Activated naive CD8-positive, alpha-beta T cell treated with anti-CD3 and anti-CD28 coated beads, Interleukin-2, amount 50 U/mL, for 24 hours (primary cell): ENCODE data around the gene VPS8.

ENCODE experiments used
- ATAC-seq: fragments of 150-1000 bp; cut with Tn5 transposase; one replicate; pipeline ENCODE4 v1.10.0; 2021
- DNase-seq: peaks from one replicate; pipeline ENCODE4 v3.0.0; 2021
- H3K27ac Mint-ChIP-seq: one replicate; pipeline ENCODE4 v1.8.0; 2021; ENCODE audit warnings: mild to moderate bottlenecking, mixed read lengths
- H3K27me3 Mint-ChIP-seq: one replicate; pipeline ENCODE4 v1.8.0; 2021; ENCODE audit warnings: mixed read lengths
- H3K36me3 Mint-ChIP-seq: one replicate; pipeline ENCODE4 v1.8.0; 2021; ENCODE audit warnings: low read depth, mixed read lengths
- H3K4me1 Mint-ChIP-seq: one replicate; pipeline ENCODE4 v1.8.0; 2021; ENCODE audit warnings: mixed read lengths
- H3K4me3 Mint-ChIP-seq: one replicate; pipeline ENCODE4 v1.8.0; 2021; ENCODE audit warnings: mild to moderate bottlenecking, moderate library complexity, mixed read lengths
- H3K9me3 Mint-ChIP-seq: one replicate; pipeline ENCODE4 v1.8.0; 2021; ENCODE audit warnings: mixed read lengths

VPS8 gene

GRCh38 chr3:185062191-185062590, 250.2 kb downstream of the VPS8 start:
- no peak overlapping the region for H3K27ac Mint-ChIP-seq
- H3K27me3 Mint-ChIP-seq: no peaks in the 10 kb centered on the region
- peaks cover 2% of the 10 kb centered on the region for H3K36me3 Mint-ChIP-seq
- no peak overlapping the region for H3K4me3 Mint-ChIP-seq
- no peaks in the 10 kb centered on the region for H3K4me1 Mint-ChIP-seq
- H3K9me3 Mint-ChIP-seq: peaks cover 42% of the 10 kb centered on the region
- ATAC-seq: no peak
- no peak for DNase-seq

GRCh38 chr3:185063431-185063830, 251.5 kb downstream of the VPS8 start:
- Mint-ChIP-seq H3K27ac (no peak overlapping the region), H3K27me3 (no peaks in the 10 kb centered on the region), H3K36me3 (no peaks in the 10 kb centered on the region), H3K4me1 (no peaks in the 10 kb centered on the region), H3K4me3 (no peak overlapping the region), H3K9me3 (peaks cover 31% of the 10 kb centered on the region)
- DNase-seq: no peak
- no peak for ATAC-seq

- H3K36me3 Mint-ChIP-seq: no peaks in the 10 kb centered on the region
- DNase-seq: no peak
- H3K4me1 Mint-ChIP-seq: no peaks in the 10 kb centered on the region
- H3K27me3 Mint-ChIP-seq: no peaks in the 10 kb centered on the region
- no peak for ATAC-seq
- no peak overlapping the region for H3K27ac Mint-ChIP-seq
- H3K4me3 Mint-ChIP-seq: no peak overlapping the region
- peaks cover 17% of the 10 kb centered on the region for H3K9me3 Mint-ChIP-seq
These were observed 253.1 kb downstream of the VPS8 start for GRCh38 chr3:185065059-185065458.

GRCh38 chr3:185066251-185066650, 254.3 kb downstream of the VPS8 start:
- H3K9me3 Mint-ChIP-seq: peaks cover 12% of the 10 kb centered on the region
- no peak overlapping the region for H3K4me3 Mint-ChIP-seq
- H3K27ac Mint-ChIP-seq: no peak overlapping the region

GRCh38 chr3:185067173-185067572, 255.2 kb downstream of the VPS8 start:
- no peaks in the 10 kb centered on the region for H3K36me3 Mint-ChIP-seq
- peaks cover 1% of the 10 kb centered on the region for H3K27me3 Mint-ChIP-seq
- ATAC-seq (no peak), DNase-seq (no peak)
- H3K4me3 Mint-ChIP-seq: no peak overlapping the region
- no peaks in the 10 kb centered on the region for H3K4me1 Mint-ChIP-seq
- H3K27ac Mint-ChIP-seq: no peak overlapping the region
- peaks cover 9% of the 10 kb centered on the region for H3K9me3 Mint-ChIP-seq

More at GRCh38 chr3:185066251-185066650, 254.3 kb downstream of the VPS8 start:
- Mint-ChIP-seq H3K36me3 (no peaks in the 10 kb centered on the region), H3K27me3 (peaks cover 1% of the 10 kb centered on the region), H3K4me1 (no peaks in the 10 kb centered on the region)
- DNase-seq (no peak), ATAC-seq (no peak)

- Mint-ChIP-seq H3K27me3 (peaks cover 1% of the 10 kb centered on the region), H3K4me3 (no peak overlapping the region), H3K27ac (no peak overlapping the region), H3K4me1 (no peaks in the 10 kb centered on the region), H3K9me3 (no peaks in the 10 kb centered on the region), H3K36me3 (no peaks in the 10 kb centered on the region)
- DNase-seq (no peak), ATAC-seq (no peak)
These were observed 257.4 kb downstream of the VPS8 start for GRCh38 chr3:185069037-185070030.

GRCh38 chr3:185070491-185071286, 258.7 kb downstream of the VPS8 start:
- H3K4me3 Mint-ChIP-seq: no peak overlapping the region
- H3K27me3 Mint-ChIP-seq: peaks cover 4% of the 10 kb centered on the region

GRCh38 chr3:185071287-185071800, 259.4 kb downstream of the VPS8 start:
- Mint-ChIP-seq H3K27me3 (peaks cover 4% of the 10 kb centered on the region), H3K4me3 (no peak overlapping the region), H3K9me3 (no peaks in the 10 kb centered on the region), H3K27ac (no peak overlapping the region), H3K4me1 (no peaks in the 10 kb centered on the region), H3K36me3 (no peaks in the 10 kb centered on the region)
- no peak for DNase-seq
- ATAC-seq: no peak

More at GRCh38 chr3:185070491-185071286, 258.7 kb downstream of the VPS8 start:
- Mint-ChIP-seq H3K27ac (no peak overlapping the region), H3K36me3 (no peaks in the 10 kb centered on the region), H3K9me3 (no peaks in the 10 kb centered on the region), H3K4me1 (no peaks in the 10 kb centered on the region)
- DNase-seq (no peak), ATAC-seq (no peak)

GRCh38 chr3:185075547-185075946, 263.6 kb downstream of the VPS8 start:
- Mint-ChIP-seq H3K27ac (no peak overlapping the region), H3K9me3 (no peaks in the 10 kb centered on the region), H3K27me3 (peaks cover 4% of the 10 kb centered on the region), H3K4me3 (no peak overlapping the region), H3K4me1 (no peaks in the 10 kb centered on the region), H3K36me3 (no peaks in the 10 kb centered on the region)
- no peak for ATAC-seq
- no peak for DNase-seq

- H3K27me3 Mint-ChIP-seq: peaks cover 6% of the 10 kb centered on the region
- no peak for DNase-seq
- no peaks in the 10 kb centered on the region for H3K9me3 Mint-ChIP-seq
- no peak for ATAC-seq
- H3K4me1 Mint-ChIP-seq: no peaks in the 10 kb centered on the region
- no peaks in the 10 kb centered on the region for H3K36me3 Mint-ChIP-seq
- no peak overlapping the region for H3K27ac Mint-ChIP-seq
- H3K4me3 Mint-ChIP-seq: no peak overlapping the region
These were observed 264.3 kb downstream of the VPS8 start for GRCh38 chr3:185076219-185076618.

GRCh38 chr3:185079625-185080024, 267.7 kb downstream of the VPS8 start:
- no peaks in the 10 kb centered on the region for H3K4me1 Mint-ChIP-seq
- DNase-seq: no peak
- H3K27me3 Mint-ChIP-seq: peaks cover 6% of the 10 kb centered on the region

GRCh38 chr3:185081521-185081920, 269.6 kb downstream of the VPS8 start:
- Mint-ChIP-seq H3K36me3 (no peaks in the 10 kb centered on the region), H3K9me3 (no peaks in the 10 kb centered on the region), H3K27me3 (peaks cover 9% of the 10 kb centered on the region), H3K4me3 (no peak overlapping the region), H3K4me1 (no peaks in the 10 kb centered on the region), H3K27ac (no peak overlapping the region)
- ATAC-seq (no peak), DNase-seq (no peak)

More at GRCh38 chr3:185079625-185080024, 267.7 kb downstream of the VPS8 start:
- ATAC-seq: no peak
- H3K4me3 Mint-ChIP-seq: no peak overlapping the region
- H3K27ac Mint-ChIP-seq: no peak overlapping the region
- H3K9me3 Mint-ChIP-seq: no peaks in the 10 kb centered on the region
- no peaks in the 10 kb centered on the region for H3K36me3 Mint-ChIP-seq

GRCh38 chr3:185082149-185082548, 270.2 kb downstream of the VPS8 start:
- DNase-seq: no peak
- no peaks in the 10 kb centered on the region for H3K9me3 Mint-ChIP-seq
- ATAC-seq: no peak
- no peaks in the 10 kb centered on the region for H3K4me1 Mint-ChIP-seq
- peaks cover 9% of the 10 kb centered on the region for H3K27me3 Mint-ChIP-seq
- H3K27ac Mint-ChIP-seq: no peak overlapping the region
- no peaks in the 10 kb centered on the region for H3K36me3 Mint-ChIP-seq
- H3K4me3 Mint-ChIP-seq: no peak overlapping the region

GRCh38 chr3:185082829-185083228, 270.9 kb downstream of the VPS8 start:
- Mint-ChIP-seq H3K4me1 (no peaks in the 10 kb centered on the region), H3K36me3 (no peaks in the 10 kb centered on the region), H3K27me3 (peaks cover 12% of the 10 kb centered on the region), H3K4me3 (no peak overlapping the region), H3K27ac (no peak overlapping the region), H3K9me3 (no peaks in the 10 kb centered on the region)
- ATAC-seq (no peak), DNase-seq (no peak)
